Medulla oblongata (tissue), 1 donor: ENCODE measurements around the gene NSD1.

Experiments
- DNase-seq: peaks from one replicate; pipeline ENCODE4 v3.0.0-alpha.2; 2015; ENCODE audit errors: extremely low spot score

Gene NSD1, protein sequence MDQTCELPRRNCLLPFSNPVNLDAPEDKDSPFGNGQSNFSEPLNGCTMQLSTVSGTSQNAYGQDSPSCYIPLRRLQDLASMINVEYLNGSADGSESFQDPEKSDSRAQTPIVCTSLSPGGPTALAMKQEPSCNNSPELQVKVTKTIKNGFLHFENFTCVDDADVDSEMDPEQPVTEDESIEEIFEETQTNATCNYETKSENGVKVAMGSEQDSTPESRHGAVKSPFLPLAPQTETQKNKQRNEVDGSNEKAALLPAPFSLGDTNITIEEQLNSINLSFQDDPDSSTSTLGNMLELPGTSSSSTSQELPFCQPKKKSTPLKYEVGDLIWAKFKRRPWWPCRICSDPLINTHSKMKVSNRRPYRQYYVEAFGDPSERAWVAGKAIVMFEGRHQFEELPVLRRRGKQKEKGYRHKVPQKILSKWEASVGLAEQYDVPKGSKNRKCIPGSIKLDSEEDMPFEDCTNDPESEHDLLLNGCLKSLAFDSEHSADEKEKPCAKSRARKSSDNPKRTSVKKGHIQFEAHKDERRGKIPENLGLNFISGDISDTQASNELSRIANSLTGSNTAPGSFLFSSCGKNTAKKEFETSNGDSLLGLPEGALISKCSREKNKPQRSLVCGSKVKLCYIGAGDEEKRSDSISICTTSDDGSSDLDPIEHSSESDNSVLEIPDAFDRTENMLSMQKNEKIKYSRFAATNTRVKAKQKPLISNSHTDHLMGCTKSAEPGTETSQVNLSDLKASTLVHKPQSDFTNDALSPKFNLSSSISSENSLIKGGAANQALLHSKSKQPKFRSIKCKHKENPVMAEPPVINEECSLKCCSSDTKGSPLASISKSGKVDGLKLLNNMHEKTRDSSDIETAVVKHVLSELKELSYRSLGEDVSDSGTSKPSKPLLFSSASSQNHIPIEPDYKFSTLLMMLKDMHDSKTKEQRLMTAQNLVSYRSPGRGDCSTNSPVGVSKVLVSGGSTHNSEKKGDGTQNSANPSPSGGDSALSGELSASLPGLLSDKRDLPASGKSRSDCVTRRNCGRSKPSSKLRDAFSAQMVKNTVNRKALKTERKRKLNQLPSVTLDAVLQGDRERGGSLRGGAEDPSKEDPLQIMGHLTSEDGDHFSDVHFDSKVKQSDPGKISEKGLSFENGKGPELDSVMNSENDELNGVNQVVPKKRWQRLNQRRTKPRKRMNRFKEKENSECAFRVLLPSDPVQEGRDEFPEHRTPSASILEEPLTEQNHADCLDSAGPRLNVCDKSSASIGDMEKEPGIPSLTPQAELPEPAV (N-terminal part only)

DNA sequence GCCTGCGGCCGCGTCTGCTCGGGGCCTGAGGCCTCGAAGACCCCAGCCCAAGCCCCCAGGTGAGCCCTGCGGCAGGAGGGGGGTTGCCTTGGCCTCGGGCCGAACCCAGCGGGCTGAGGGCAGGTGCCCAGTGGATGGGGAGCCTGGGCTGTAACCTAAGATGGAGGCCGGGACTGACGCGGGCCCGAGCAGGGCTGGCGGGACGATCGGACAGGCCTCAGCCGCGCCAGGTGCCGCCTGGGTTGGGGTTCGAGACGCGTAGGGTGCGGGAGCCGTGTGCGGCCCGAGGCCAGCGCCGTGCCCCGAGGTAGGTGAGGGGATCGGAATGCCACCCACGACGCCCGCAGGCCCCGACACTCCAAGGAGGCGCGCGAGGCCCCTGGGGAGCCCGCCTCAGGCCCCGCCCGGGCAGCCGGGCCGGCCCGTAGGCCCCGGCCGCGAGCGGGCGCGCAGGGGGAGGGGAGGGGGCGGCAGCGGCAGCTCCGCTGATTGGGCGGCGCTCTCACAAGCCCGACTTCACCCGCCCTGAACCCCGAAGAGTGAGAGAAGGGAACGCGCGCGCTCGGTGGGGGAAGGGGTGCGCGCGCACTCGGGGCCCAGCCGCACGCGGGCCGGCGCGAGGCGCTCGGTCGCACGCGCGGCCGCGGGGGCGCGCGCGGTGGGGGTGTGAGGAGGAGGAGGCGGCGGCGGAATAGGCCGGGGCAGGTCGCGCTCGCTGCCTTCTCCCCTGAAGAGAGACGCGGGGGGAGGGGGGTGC is at the start of gene NSD1:
Gene NSD1, plus strand, starts transcription at position 678 of the 757 bp plus-strand sequence. CDS start 1,331 bp downstream, outside the sequence.
- peak; percentile 96 for DNase-seq

DNA sequence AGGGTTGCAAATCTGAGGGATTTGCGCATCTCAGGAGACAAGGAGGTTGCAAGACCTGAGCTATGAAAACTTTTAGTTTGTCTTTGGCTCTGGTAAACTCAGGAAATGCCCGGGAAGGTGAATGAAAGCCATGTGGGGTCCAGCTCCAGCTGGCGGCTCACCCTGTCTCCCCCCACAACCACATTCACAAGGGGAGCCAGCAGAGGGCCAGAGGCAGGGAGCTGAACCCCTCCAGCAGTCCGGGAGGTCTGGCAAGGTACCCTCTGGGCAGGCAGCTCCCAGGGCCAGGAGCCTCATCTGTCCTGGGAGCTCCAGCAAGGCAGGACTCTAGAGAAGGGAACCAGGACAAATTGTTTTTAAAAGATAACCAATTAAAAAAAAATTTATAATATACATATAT is 49.4 kb upstream of the NSD1 start:
- no peak for DNase-seq

DNA sequence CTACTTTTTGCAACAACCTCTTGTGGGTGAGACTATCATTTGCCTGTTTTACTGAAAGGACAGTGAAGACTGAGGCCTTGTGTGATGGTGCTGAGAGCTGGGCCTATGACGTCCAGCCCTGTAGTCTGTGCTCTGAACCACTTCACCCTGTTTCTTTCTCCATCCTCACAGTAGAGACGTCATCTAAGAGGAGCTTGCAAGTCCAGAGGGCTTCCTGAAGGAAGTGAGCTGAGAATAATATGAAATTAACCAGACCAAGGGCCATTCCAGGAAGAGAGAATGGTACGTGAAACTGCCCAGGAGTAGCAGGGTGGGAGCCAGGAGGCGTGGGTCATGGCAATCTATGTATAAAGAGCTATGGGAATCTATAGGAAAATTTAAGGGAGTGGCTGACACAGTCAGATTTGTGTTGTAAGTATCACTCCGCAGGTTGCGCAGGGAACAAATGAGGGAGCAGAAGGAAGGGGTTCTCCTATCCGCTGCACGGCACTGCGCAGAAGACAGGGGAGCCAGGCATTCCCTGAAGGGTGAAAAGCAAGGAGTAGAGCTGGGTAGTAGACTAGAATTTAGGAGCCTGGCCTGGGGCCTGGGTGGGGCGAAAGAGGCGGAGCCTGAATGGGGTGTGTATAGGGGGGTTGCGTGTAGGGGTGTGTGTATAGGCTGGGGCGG is 47.5 kb upstream of the NSD1 start:
- no peak for DNase-seq

DNA sequence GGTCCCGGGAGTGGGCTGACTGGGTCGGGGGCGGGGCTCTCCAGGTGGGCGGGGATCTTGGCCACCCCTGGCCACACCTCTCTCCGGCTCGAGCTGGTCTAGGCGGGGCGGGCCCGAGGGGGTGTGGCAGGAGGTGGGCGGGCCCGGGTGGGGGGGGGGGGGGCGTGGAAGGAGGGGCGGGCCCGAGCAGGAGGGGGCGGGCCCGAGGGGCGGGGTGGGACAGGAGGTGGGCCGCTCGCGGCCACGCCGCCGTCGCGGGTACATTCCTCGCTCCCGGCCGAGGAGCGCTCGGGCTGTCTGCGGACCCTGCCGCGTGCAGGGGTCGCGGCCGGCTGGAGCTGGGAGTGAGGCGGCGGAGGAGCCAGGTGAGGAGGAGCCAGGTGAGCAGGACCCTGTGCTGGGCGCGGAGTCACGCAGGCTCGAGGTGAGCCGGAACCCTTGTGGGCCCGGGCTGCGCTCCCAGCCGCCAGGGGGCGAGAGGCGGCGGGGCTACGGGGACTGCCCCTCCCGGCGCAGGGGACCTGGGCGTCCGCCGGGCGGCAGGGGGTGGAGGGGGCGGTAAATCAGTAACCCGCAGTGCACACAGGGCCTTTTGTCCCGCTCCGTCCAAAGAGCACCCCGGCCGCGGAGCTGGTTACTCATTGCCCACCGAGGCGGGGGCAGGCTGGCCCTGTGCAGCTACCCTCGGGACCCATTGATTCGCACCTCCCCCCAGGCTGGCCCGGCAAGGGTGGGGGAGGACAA is 46.7 kb upstream of the NSD1 start, which contains the start of gene FGFR4:
Gene FGFR4, plus strand, starts transcription at position 262 of the 744 bp plus-strand sequence. CDS start 2,688 bp downstream, outside the sequence.
- no peak for DNase-seq

DNA sequence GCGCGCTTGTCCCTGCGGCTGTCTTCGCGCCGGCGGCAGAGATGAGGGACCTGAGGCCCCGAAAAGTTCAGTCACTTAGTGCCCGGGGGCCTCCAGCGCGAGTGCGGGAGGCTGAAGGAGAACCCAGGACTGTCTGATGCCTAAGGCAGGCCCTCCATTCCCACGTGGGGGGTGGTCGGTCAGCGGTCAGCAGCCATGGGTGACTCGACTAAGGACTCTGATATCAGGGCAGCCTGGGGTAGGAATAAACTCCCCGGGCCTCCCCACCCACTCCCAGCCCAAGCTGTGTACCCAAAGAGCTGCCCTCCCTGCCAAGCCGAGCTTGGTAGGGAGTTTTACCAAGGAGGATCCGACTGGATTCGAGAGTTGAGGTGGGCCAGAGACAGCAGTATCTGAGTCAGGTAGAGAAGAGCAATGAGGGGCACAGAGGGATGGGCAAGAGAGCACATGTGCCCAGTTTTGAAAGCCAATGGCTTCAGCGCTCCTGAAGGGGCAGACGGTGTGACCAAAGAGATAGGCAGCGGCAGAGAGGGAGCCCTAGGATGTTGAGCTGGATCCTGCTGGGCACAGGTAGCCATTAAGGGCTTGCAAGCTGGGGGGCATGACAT is 46.1 kb upstream of the NSD1 start:
- DNase-seq, result no peak

DNA sequence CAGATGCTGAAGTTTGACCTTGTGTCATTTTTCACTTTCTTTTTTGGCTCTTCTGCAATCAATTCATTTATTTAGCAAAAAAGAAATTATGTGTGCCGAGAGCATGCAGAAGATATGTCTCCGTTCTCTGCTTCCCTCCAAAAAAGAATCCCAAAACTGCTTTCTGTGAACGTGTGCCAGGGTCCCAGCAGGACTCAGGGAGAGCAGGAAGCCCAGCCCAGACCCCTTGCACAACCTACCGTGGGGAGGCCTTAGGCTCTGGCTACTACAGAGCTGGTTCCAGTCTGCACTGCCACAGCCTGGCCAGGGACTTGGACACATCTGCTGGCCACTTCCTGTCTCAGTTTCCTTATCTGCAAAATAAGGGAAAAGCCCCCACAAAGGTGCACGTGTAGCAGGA is 44.4 kb upstream of the NSD1 start:
- no peak for DNase-seq

DNA sequence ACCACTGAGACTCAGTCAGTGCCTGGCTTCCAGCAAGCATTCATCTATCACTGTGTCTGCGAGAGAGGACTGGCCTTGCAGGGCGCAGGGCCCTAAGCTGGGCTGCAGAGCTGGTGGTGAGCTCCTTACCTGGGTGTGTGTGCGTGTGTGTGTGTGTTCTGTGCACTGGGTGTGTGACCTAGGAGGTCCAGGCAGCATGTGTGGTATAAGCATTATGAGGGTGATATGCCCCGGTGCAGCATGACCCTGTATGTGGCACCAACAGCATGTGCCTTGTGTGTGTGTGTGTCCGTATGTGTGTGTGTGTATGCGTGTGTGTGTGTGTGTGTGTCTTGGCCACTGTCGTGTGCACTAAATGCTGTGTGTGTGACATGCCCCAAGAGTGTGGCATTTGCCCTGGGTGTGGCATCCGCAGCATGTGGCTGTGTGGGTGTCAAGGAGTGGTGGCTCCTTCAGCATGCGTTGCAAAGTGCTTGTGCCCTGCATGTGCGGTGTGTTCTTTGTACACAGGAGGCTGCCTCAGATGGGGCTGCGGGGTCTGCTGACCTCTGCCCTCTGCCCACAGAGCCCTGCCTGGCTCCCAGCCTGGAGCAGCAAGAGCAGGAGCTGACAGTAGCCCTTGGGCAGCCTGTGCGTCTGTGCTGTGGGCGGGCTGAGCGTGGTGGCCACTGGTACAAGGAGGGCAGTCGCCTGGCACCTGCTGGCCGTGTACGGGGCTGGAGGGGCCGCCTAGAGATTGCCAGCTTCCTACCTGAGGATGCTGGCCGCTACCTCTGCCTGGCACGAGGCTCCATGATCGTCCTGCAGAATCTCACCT is 43.5 kb upstream of the NSD1 start:
- DNase-seq, result no peak

DNA sequence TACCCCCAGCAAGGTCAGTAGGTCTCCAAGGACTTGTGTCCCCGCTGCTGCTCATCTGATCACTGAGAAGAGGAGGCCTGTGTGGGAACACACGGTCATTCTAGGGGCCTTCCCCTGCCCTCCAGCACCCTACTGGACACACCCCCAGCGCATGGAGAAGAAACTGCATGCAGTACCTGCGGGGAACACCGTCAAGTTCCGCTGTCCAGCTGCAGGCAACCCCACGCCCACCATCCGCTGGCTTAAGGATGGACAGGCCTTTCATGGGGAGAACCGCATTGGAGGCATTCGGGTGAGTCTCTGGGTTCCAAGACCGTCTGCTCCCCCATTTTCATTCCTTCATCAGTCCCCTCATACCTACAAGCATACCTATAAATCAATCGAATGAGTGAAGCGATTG is 42.8 kb upstream of the NSD1 start:
- no peak for DNase-seq

DNA sequence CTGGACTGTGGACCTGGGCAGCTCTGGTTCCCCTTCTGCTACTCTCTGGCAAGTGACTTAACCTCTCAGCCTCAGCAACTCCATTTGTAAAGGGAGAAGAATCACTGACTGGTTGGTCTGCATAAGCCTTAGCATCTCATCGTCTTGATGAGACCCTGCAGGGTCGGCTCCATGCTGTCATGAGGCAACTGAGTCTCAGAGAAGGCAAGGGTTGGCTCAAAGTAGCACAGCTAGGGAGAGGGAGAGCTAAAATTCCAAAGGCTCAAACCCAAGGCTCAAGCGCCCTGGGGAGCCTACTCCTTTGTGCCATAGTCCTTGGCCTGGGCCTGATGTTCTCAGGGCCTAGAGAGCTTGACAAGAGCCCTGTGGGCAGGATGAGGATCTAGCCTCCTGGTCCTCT is 42.3 kb upstream of the NSD1 start:
- no peak for DNase-seq

DNA sequence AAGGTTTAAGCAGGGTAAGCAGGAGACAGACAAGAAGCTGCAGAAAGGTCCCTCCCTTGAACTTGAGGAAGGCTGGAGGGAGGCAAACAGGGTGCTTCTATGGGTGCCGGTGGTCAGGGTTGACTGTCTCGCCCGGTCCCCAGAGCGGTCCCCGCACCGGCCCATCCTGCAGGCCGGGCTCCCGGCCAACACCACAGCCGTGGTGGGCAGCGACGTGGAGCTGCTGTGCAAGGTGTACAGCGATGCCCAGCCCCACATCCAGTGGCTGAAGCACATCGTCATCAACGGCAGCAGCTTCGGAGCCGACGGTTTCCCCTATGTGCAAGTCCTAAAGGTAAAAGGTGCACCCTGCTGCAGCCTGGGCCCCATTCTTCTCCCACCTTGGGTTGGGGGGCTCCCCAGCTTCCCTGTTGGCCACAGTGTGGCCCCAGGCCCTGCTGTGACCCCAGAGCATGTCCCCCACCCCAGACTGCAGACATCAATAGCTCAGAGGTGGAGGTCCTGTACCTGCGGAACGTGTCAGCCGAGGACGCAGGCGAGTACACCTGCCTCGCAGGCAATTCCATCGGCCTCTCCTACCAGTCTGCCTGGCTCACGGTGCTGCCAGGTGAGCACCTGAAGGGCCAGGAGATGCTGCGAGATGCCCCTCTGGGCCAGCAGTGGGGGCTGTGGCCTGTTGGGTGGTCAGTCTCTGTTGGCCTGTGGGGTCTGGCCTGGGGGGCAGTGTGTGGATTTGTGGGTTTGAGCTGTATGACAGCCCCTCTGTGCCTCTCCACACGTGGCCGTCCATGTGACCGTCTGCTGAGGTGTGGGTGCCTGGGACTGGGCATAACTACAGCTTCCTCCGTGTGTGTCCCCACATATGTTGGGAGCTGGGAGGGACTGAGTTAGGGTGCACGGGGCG is 41.1 kb upstream of the NSD1 start:
- DNase-seq, result no peak

DNA sequence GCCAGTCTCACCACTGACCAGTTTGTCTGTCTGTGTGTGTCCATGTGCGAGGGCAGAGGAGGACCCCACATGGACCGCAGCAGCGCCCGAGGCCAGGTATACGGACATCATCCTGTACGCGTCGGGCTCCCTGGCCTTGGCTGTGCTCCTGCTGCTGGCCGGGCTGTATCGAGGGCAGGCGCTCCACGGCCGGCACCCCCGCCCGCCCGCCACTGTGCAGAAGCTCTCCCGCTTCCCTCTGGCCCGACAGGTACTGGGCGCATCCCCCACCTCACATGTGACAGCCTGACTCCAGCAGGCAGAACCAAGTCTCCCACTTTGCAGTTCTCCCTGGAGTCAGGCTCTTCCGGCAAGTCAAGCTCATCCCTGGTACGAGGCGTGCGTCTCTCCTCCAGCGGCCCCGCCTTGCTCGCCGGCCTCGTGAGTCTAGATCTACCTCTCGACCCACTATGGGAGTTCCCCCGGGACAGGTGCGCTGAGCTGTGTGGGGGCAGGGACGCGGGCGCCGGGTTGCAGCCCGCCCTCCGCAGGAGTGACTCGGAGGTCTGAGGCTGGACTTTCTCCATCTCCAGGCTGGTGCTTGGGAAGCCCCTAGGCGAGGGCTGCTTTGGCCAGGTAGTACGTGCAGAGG is 40.4 kb upstream of the NSD1 start:
- no peak for DNase-seq

DNA sequence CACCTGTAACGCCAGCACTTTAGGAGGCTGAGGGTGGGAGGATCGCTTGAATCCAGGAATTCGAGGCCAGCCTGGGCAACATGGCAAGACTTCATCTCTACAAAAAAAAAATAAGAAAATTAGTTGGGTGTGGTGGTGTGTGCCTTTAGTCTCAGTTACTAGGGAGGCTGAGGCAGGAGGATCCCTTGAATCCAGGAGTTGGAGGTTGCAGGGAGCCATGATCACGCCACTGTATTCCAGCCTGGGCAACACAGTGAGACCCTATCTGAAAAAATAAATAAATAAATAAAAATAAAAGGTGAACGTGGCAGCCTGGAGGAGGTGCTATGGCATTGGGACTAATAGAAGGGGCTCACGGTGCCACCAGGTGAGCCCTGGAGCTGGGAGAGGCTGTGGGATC is 39.8 kb upstream of the NSD1 start:
- no peak for DNase-seq

DNA sequence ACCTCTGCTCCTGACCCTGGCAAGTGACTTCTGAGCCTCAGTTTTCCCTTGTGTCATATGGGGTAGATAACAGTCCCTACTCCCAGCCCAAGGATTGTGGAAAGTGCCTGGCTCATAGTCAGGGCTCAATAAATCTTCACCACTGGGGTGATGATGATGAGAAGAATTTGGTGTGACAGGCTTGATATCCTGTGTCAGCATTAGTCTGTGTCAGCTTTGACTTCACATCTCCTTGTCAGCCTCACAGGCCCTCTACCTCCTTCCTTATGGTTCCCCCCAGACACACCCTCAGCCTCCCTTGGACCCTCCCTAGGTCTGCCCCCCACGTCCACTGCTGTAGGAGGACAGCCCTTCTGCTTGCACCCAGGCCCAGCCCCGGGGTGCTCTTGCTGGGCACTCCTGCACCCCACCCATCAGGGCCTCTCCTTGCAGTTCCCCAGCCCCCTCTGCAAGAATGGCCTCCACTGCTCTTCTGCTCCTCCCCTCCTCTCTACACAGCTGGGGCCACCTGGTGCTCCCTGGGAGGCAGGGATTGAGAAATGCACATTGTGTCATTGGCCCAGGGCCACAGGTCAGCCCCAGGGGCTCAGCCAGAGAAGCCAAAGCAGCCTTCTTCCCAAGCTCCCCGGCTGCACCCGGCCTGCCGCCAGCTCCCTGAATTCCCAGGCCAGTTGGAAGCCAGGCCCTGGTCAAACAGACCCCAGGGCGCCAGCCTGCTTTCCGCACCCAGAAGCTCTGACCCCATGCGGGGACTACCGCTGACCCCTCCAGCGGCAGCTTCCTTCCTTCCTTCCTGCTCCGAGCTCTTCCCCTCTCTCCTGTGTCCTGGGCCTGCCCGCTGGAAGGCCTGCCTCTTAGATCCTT is 39.1 kb upstream of the NSD1 start:
- DNase-seq, result no peak

DNA sequence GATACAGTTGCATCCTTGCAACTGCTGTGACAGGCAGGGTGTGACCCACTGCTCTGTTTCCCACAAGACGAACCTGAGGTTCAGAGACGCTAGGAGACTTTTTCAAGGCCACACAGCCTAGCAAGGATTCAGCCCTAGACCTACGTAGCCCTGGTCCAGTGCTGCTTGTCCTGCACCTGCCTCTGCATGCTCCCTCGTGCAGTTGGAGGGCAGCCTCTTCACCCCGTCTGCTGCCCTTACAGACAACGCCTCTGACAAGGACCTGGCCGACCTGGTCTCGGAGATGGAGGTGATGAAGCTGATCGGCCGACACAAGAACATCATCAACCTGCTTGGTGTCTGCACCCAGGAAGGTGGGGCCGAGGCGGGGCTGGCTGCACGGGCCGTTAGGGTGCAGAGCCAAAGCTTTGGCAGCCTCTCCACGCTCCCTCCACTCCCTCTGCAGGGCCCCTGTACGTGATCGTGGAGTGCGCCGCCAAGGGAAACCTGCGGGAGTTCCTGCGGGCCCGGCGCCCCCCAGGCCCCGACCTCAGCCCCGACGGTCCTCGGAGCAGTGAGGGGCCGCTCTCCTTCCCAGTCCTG is 38.4 kb upstream of the NSD1 start:
- DNase-seq, result no peak

DNA sequence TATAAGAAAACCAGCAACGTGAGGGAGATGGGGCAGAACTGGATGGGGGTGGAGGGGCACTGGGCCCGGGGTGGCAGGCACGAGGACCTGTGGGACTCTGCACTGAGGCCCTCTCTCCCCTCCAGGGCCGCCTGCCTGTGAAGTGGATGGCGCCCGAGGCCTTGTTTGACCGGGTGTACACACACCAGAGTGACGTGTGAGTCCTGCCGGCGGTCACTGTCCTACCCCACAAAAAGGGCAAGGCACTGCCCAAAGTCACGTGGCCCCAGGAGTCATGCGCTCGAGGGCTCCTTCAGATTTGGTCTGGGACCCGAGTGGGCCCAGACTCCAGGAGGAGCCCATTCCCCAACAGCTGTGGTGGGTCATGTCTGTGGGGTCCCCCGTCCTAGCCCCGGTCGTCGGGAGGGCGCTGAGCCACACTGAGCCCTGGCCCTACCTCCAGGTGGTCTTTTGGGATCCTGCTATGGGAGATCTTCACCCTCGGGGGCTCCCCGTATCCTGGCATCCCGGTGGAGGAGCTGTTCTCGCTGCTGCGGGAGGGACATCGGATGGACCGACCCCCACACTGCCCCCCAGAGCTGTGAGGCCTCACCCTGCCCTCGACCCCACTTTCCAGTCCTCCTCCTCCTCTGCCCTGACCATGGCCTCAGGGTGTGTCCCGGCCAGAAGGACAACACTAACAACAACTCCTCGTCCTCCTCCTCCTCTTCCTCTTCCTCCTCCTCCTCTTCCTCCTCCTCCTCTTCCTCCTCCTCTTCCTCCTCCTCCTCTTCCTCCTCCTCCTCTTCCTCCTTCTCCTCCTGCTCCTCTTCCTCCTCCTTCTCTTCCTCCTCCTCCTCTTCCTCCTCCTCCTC is 37.2 kb upstream of the NSD1 start:
- DNase-seq, result no peak
